ENCODE results near the gene CR1L. TPM values are rescaled to one million over a fixed set of nuclear protein-coding genes. Genes with fewer than 3 reads are reported as not detected.
A peak's percentile ranks its signal among the peaks of the same experiment; 100 is the strongest.
"Not testable (repeated sequence)": the region's sequence is repeated elsewhere in the genome, so short reads cannot be mapped to it uniquely, and the experiment has no call there.

CR1L gene
- total and polyA plus RNA-seq, 9 of the 15 experiments (the other 6 are each of a cell fraction or from before 2014, with no cell fraction given) = 10.1 to 74.8 (median 34.3) TPM

DNA sequence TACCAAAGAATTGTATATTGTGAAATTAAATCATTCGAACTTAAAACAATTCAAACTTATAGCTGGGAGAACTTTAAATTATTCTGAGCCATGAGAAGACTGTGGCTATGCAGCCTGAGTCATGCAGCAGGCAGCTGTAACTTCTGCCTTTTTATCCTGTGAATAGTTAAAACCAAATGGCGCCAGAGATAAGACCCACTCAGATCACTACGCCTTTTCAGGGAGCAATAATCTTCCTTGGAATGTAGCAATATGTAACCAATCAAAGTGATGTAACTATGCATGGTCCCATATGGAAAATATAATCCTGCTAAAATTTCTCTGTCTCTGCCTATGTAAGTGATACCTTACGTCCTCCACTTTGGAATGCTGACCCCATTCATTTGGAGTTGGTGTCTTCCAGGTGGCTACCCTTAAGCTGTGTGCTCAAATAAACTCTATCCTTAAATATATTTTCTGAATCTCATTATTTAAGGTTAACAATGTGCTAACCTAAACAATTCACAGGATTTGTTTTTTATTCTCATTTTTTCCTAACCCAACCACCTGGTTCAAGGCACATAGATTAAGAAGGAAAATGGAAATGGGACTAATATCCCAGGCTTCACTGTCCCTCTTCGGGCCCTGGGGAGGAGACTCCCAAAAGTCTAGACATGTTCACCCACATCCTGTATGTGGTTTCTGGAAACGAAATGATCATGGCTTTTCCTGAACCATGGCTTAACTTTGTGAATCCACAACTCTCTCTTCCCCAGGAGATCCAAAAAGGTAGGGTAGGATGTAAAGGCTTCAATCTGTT lies 35.9 kb downstream of the CR1L start (continued):
- TF ChIP-seq YY1 (IDR thresholded peaks at IDR 0.05; ENCODE audit: borderline replicate concordance in 1 of 3, control insufficient read depth in 1 of 3, extremely low read depth in 1 of 3, insufficient read depth in 3 of 3, insufficient read length in 1 of 3, insufficient replicate concordance in 2 of 3, low read depth in 1 of 3, low read length in 2 of 3) (peak in 1 of 3 experiments; percentile 48), CBFA2T3 (IDR thresholded peaks at IDR 0.05) (peak; percentile 95), GATAD2A (IDR thresholded peaks at IDR 0.05) (peak; percentile 37; the same call in 1 of the 2 replicates), MTA1 (IDR thresholded peaks at IDR 0.05; ENCODE audit: borderline replicate concordance) (peak; percentile 55; the same call in 1 of the 2 replicates), ZNF311 (CRISPR knock-in tag; IDR thresholded peaks at IDR 0.05) (0 out of 2 replicates have a peak, but pooled peaks have one; percentile 16), RCOR1 (IDR thresholded peaks at IDR 0.05; ENCODE audit: borderline replicate concordance in 1 of 2, low read depth in 2 of 2, low read length in 2 of 2) (peak in 1 of 2 experiments; percentile 88; a peak in 2 of 4 replicates), GABPA (tag; conservative IDR thresholded peaks at IDR 0.05; ENCODE audit: low read depth) (0 out of 2 replicates have a peak, but pooled peaks have one; percentile 14), SMAD3 (CRISPR knock-in tag; conservative IDR thresholded peaks at IDR 0.05) (0 out of 2 replicates have a peak, but pooled peaks have one; percentile 12), GATAD2B (IDR thresholded peaks at IDR 0.05; ENCODE audit: borderline replicate concordance) (peak; percentile 65; the same call in 1 of the 2 replicates), CBX3 (IDR thresholded peaks at IDR 0.05; ENCODE audit: borderline replicate concordance in 1 of 2, low read length in 2 of 2) (peak in 1 of 2 experiments; percentile 62; a peak in 1 of 3 replicates), KLF16 (IDR thresholded peaks at IDR 0.05) (peak; percentile 82), SMARCE1 (IDR thresholded peaks at IDR 0.05) (peak; percentile 92), KDM1A (IDR thresholded peaks at IDR 0.05) (peak; percentile 70 to 84), DPF2 (IDR thresholded peaks at IDR 0.05) (peak; percentile 96), CBFA2T2 (conservative IDR thresholded peaks at IDR 0.05) (peak; percentile 91), MEIS2 (IDR thresholded peaks at IDR 0.05; ENCODE audit: partially characterized antibody) (peak; percentile 19), MYC (IDR thresholded peaks at IDR 0.05; ENCODE audit: low read depth, low read length) (peak; percentile 57; the same call in 1 of the 2 replicates), BHLHE40 (IDR thresholded peaks at IDR 0.05; ENCODE audit: low read length) (peak; percentile 47; the same call in 1 of the 2 replicates), FOSL1 (tag; conservative IDR thresholded peaks at IDR 0.05) (peak; percentile 92)
- TF ChIP-seq, protein P1, sequence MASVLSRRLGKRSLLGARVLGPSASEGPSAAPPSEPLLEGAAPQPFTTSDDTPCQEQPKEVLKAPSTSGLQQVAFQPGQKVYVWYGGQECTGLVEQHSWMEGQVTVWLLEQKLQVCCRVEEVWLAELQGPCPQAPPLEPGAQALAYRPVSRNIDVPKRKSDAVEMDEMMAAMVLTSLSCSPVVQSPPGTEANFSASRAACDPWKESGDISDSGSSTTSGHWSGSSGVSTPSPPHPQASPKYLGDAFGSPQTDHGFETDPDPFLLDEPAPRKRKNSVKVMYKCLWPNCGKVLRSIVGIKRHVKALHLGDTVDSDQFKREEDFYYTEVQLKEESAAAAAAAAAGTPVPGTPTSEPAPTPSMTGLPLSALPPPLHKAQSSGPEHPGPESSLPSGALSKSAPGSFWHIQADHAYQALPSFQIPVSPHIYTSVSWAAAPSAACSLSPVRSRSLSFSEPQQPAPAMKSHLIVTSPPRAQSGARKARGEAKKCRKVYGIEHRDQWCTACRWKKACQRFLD (CRISPR knock-in tag; IDR thresholded peaks at IDR 0.05) = peak; percentile 66; the same call in 1 of the 2 replicates
- TF ChIP-seq, protein P2, sequence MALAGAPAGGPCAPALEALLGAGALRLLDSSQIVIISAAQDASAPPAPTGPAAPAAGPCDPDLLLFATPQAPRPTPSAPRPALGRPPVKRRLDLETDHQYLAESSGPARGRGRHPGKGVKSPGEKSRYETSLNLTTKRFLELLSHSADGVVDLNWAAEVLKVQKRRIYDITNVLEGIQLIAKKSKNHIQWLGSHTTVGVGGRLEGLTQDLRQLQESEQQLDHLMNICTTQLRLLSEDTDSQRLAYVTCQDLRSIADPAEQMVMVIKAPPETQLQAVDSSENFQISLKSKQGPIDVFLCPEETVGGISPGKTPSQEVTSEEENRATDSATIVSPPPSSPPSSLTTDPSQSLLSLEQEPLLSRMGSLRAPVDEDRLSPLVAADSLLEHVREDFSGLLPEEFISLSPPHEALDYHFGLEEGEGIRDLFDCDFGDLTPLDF (CRISPR knock-in tag; IDR thresholded peaks at IDR 0.05) = peak; percentile 45; the same call in 1 of the 2 replicates
- not testable (repeated sequence) for TF ChIP-seq MYC (CRISPR knock-in tag; IDR thresholded peaks at IDR 0.05; ENCODE audit: borderline replicate concordance, low read depth)
- TF ChIP-seq, protein P3, sequence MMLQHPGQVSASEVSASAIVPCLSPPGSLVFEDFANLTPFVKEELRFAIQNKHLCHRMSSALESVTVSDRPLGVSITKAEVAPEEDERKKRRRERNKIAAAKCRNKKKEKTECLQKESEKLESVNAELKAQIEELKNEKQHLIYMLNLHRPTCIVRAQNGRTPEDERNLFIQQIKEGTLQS (IDR thresholded peaks at IDR 0.05) = peak; percentile 87
- TF ChIP-seq, protein P3 (CRISPR knock-in tag; conservative IDR thresholded peaks at IDR 0.05) = 0 out of 2 replicates have a peak, but pooled peaks have one; percentile 46

Data from K562 (cell line).